Loucy (cell line): ENCODE results near the gene FLYWCH2.
"Not testable (repeated sequence)": the region's sequence is repeated elsewhere in the genome, so short reads cannot be mapped to it uniquely, and the experiment has no call there.

Source experiments
- H2AFZ ChIP-seq: fragments of 200-600 bp; sonication (generic); 2 replicates; pipeline ENCODE4 v1.6.0; 2016; ENCODE audit warnings: antibody characterized with exemption, mild to moderate bottlenecking, low read length, moderate library complexity
- H3F3A ChIP-seq: fragments of 200-600 bp; 2 replicates; pipeline ENCODE4 v1.6.0; 2016; ENCODE audit warnings: antibody characterized with exemption, low read depth, mild to moderate bottlenecking
- H3K27me3 ChIP-seq: fragments of 200-600 bp; sonication (generic); 2 replicates; pipeline ENCODE4 v1.6.1; 2014; ENCODE audit warnings: low read length, mild to moderate bottlenecking; ENCODE audit not compliant: insufficient read depth, poor library complexity, severe bottlenecking
- H3K36me3 ChIP-seq: fragments of 200-600 bp; sonication (generic); 2 replicates; pipeline ENCODE4 v1.6.1; 2016; ENCODE audit warnings: low read length; ENCODE audit not compliant: insufficient read depth
- H3K4me1 ChIP-seq: fragments of 200-600 bp; sonication (generic); 2 replicates; pipeline ENCODE4 v1.5.1; 2014; ENCODE audit warnings: low read length, mild to moderate bottlenecking; ENCODE audit not compliant: insufficient read depth, poor library complexity, severe bottlenecking
- H3K4me2 ChIP-seq: fragments of 200-600 bp; sonication (generic); 2 replicates; pipeline ENCODE4 v1.6.0; 2014; ENCODE audit warnings: antibody characterized with exemption, low read length, low read depth, mild to moderate bottlenecking; ENCODE audit not compliant: poor library complexity, severe bottlenecking
- H3K4me3 ChIP-seq: fragments of 200-600 bp; sonication (generic); 2 replicates; pipeline ENCODE4 v1.5.1; 2014; ENCODE audit warnings: low read length, mild to moderate bottlenecking, mixed read lengths; ENCODE audit not compliant: poor library complexity, severe bottlenecking
- H3K79me2 ChIP-seq: fragments of 200-600 bp; sonication (generic); 2 replicates; pipeline ENCODE4 v1.6.1; 2014; ENCODE audit warnings: low read length; ENCODE audit not compliant: insufficient read depth
- H3K9ac ChIP-seq: fragments of 200-600 bp; sonication (generic); 2 replicates; pipeline ENCODE4 v1.6.0; 2014; ENCODE audit warnings: mild to moderate bottlenecking, low read depth, low read length, moderate library complexity; ENCODE audit not compliant: poor library complexity, severe bottlenecking
- H3K9me2 ChIP-seq: fragments of 200-600 bp; sonication (generic); replicated peaks from 2 replicates; pipeline ENCODE4 v1.6.1; 2016; ENCODE audit warnings: low read depth, low read length, mixed read lengths
- H3K9me3 ChIP-seq: fragments of 200-600 bp; sonication (generic); 2 replicates; pipeline ENCODE4 v1.6.1; 2014; ENCODE audit warnings: mild to moderate bottlenecking, antibody characterized with exemption, low read length, low read depth; ENCODE audit not compliant: insufficient read depth
- H4K20me1 ChIP-seq: fragments of 200-600 bp; sonication (generic); 2 replicates; pipeline ENCODE4 v1.6.0; 2014; ENCODE audit warnings: antibody characterized with exemption, low read length, mild to moderate bottlenecking; ENCODE audit not compliant: insufficient read depth, poor library complexity, severe bottlenecking
- CTCF ChIP-seq: fragments of 200-600 bp; sonication (generic); conservative IDR thresholded peaks from 2 replicates; pipeline ENCODE4 v1.5.1; 2014; ENCODE audit warnings: mild to moderate bottlenecking, antibody characterized with exemption, low read length
- EZH2phosphoT487 ChIP-seq: fragments of 200-600 bp; IDR thresholded peaks from 2 replicates; pipeline ENCODE4 v1.6.1; 2018; ENCODE audit warnings: antibody characterized with exemption, mild to moderate bottlenecking, moderate library complexity, borderline replicate concordance

The FLYWCH2 gene

GRCh38 chr16:2927010-2927646 is 44.1 kb downstream of the FLYWCH2 start:
- Histone ChIP-seq H3K27me3 (no peaks in the 10 kb centered on the region), H3K36me3 (no peaks in the 10 kb centered on the region), H3K79me2 (no peaks in the 10 kb centered on the region), H4K20me1 (no peaks in the 10 kb centered on the region), H3K4me1 (no peaks in the 10 kb centered on the region), H3K4me3 (no peak overlapping the region), H3K9me3 (no peaks in the 10 kb centered on the region), H3F3A (no peaks in the 10 kb centered on the region), H3K9me2 (no peaks in the 10 kb centered on the region), H2AFZ (no peak overlapping the region), H3K9ac (no peak overlapping the region), H3K4me2 (no peak overlapping the region)
- TF ChIP-seq CTCF (peak; percentile 70), EZH2phosphoT487 (no peak)

GRCh38 chr16:2928151-2928550 is 45.1 kb downstream of the FLYWCH2 start:
- H3K9me2 ChIP-seq, H3K36me3 ChIP-seq, H3K9ac ChIP-seq, H3K4me2 ChIP-seq, H3K4me1 ChIP-seq, H3K27me3 ChIP-seq, H2AFZ ChIP-seq, H3F3A ChIP-seq, H4K20me1 ChIP-seq, H3K9me3 ChIP-seq, H3K4me3 ChIP-seq, H3K79me2 ChIP-seq: not testable (repeated sequence)

- H3K4me3 ChIP-seq = no peak overlapping the region
- no peak for TF ChIP-seq CTCF
- no peak for TF ChIP-seq EZH2phosphoT487
- H3F3A ChIP-seq = no peaks in the 10 kb centered on the region
- H3K9ac ChIP-seq = no peak overlapping the region
- H3K27me3 ChIP-seq = no peaks in the 10 kb centered on the region
- H3K9me2 ChIP-seq = no peaks in the 10 kb centered on the region
- no peak overlapping the region for H3K4me2 ChIP-seq
- no peaks in the 10 kb centered on the region for H3K79me2 ChIP-seq
- H4K20me1 ChIP-seq = no peaks in the 10 kb centered on the region
- no peak overlapping the region for H2AFZ ChIP-seq
- H3K9me3 ChIP-seq = no peaks in the 10 kb centered on the region
- no peaks in the 10 kb centered on the region for H3K36me3 ChIP-seq
- no peaks in the 10 kb centered on the region for H3K4me1 ChIP-seq
These were observed 45.8 kb downstream of the FLYWCH2 start for GRCh38 chr16:2928796-2929195.

- Histone ChIP-seq H3K9ac (no peak overlapping the region), H3K9me3 (no peaks in the 10 kb centered on the region), H3K27me3 (no peaks in the 10 kb centered on the region), H3K36me3 (no peaks in the 10 kb centered on the region), H3K9me2 (no peaks in the 10 kb centered on the region), H3K4me2 (no peak overlapping the region), H3K4me3 (no peak overlapping the region), H4K20me1 (no peaks in the 10 kb centered on the region), H3K4me1 (no peaks in the 10 kb centered on the region), H3F3A (no peaks in the 10 kb centered on the region), H3K79me2 (no peaks in the 10 kb centered on the region), H2AFZ (no peak overlapping the region)
- TF ChIP-seq EZH2phosphoT487 (no peak), CTCF (no peak)
These were observed 46.7 kb downstream of the FLYWCH2 start for GRCh38 chr16:2929693-2930092.
